Cerebellar nuclear complex (tissue), 1 donor: ENCODE measurements around the gene MTMR3.
"Not testable (repeated sequence)": the region's sequence is repeated elsewhere in the genome, so short reads cannot be mapped to it uniquely, and the experiment has no call there.

Experiments
- DNase-seq, 2 experiments: peaks; one replicate each; lab custom pipeline; 2025; lab: John Stamatoyannopoulos, UW

Gene MTMR3

DNA sequence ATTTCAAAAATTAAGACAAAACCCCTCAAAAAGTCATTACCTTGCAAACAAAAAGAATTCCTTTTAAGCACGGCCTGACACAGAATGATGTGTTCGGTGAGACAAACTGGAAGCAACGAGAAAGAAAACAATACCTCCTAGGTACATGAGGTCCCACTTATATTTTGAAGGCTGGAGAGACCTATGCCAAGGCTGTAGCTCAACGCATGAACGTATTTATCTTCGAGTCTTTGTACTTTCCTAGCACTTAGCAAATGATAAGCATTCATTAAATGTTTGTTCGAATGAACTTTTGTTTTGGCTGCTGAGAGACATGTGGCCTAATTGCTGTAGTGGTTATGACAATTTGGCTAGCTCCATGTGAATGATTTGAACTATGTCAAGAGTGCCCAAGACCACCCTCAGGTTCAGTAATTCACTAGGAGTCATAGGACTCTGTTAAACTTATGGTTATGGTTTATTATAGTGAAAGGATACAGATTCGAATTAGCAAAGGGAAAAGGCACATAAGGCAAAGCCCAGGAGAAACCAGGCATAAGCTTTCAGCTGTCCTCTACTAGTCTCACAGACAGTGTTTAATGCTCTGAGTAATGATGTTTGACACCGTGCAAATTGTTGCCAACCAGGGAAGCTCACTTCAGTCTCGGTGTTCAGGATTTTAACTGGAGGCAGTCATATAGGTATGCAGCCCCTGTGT lies 171.2 kb downstream of the MTMR3 start:
- DNase-seq = no peak

DNA sequence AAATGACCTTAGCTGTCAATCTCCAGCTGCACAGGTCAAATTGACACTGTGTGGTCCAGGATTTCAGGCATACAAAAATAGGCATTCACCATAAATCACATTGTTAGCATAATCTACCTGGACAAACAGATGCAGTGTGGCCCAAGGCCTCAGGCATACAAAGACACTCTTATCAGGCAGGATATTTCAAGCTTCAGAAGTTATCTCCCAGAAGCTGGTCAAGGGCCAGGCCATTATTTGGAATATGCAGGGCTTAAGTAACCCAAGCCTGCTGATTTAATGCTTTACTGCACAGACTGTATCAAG lies 171.7 kb downstream of the MTMR3 start:
- DNase-seq = no peak

DNA sequence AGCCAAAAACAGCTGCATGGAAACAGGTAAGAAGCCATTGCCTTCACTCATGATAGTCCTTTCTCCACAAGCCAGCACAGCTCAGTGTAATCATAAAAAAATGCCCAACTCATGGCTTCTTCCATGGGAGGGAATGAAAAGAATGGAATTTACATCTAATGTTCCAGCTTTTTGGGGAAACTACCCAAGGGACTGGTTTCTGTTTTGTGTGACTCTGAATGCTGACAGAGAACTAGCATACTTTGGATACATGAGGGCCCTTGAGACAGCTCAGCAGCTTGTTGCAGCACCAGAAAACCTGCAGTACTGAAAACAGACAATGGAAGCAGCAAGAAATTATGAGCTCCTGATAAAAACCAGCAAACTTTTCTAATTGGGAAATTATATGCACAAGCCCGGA lies 173.0 kb downstream of the MTMR3 start:
- no peak for DNase-seq

DNA sequence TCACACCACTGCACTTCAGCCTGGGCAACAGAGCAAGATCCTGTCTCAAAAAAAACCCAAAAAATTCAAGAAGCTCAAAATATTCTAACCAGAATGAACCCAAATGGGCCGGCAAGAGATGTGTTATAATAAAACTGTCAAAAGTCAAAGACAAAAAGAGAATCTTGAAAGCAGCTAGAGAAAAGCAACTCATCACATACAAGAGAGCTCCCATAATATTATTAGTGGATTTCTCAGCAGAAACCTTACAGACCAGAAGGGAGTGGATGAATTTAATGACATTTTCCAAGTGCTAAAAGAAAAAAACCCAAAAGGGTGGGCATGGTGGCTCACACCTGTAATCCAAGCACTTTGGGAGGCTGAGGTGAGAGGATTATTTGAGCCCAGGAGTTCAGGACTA lies 174.4 kb downstream of the MTMR3 start:
- no peak for DNase-seq

DNA sequence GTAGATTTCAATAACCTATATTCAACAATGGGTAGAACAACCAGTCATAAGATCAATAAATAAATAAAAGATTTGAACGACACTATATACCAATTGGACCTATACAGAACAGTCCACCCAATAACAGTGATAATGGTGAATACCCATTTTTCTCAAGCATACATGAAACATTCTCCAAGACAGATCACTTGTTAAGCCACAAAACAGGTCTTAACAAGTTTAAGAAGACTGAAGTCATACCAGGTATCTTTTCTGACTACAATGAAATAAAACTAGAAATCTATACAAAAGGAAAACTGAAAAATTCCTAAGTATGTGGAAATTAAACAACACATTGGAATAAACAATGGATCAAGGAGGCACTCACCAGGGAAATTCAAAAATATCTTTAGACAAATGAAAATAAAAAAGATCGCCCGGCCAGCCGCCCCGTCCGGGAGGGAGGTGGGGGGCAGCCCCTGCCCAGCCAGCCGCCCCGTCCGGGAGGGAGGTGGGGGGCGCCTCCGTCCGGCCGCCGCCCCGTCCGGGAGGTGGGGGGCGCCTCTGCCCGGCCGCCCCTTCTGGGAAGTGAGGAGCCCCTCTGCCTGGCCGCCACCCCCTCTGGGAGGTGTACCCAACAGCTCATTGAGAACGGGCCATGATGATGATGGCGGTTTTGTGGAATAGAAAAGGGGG lies 176.5 kb downstream of the MTMR3 start:
- DNase-seq = not testable (repeated sequence)

DNA sequence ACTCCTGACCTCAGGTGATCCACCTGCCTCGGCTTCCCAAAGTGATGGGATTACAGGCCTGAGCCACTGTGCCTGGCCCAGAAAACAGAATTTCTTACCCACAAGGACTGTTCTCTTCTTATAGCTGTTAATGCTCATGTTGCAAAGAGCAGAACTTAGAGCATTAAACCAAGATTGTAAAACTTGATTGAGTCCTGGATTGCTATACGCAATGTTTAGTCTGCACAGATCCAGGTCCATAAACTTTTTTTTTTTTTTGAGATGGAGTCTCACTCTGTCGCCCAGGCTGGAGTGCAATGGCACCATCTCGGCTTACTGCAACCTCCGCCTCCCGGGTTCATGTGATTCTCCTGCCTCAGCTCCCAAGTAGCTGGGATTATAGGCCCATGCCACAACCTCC lies 178.1 kb downstream of the MTMR3 start:
- not testable (repeated sequence) for DNase-seq

DNA sequence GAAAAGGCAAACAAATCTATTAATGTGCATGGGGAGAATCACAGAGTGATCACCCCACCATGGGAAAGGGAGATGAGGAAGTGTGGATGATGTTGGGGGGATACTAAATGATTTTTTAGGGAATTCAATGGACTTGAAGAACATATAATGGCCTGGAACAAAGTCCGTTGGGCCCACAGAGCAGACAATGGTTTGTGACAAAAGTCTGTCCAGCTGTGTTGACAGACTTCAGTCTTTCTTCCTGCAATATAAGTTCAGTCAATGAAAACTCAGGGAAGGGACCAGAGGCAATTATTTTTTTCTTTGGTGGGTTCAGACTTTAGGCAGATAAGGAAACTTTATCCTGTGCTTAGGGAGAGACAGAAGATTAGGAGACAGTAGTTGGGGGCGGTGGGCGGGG lies 179.3 kb downstream of the MTMR3 start:
- DNase-seq = no peak

DNA sequence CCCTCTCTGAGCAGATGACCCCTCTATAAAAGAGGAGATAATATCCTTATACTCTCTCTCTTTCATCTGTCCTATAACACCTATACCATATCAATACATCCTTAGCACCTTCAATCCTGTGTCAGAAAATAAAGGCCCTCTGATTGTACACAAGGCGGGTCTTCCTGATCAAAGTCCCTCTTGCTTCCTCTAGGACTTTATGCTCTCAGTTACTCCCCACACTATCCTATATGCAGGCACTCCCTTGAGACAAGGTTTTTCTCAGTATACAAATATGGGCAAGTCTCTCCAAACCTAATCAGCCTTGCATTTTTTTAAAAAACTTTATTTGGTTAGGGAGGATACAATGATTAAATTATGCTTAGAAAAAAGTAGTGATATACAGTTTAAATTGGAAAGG lies 180.0 kb downstream of the MTMR3 start:
- DNase-seq = no peak

DNA sequence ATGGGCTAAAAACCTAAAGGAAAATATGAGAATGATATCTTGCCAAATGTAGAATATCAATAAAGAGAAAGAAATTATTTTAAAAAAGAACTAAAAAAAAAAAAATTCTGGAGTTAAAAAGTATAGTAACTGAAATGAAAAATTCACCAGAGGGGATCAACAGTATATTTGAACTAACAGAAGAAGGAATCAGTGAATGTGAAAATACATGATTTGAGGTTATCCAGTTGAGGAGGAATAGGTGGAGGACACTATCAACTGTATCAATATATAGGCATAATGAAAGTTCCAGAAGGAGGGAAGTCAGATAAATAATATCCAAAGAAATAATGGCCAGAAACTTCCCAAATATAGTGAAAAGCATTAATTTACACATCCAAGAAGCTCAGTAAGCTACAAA lies 181.2 kb downstream of the MTMR3 start:
- no peak for DNase-seq

DNA sequence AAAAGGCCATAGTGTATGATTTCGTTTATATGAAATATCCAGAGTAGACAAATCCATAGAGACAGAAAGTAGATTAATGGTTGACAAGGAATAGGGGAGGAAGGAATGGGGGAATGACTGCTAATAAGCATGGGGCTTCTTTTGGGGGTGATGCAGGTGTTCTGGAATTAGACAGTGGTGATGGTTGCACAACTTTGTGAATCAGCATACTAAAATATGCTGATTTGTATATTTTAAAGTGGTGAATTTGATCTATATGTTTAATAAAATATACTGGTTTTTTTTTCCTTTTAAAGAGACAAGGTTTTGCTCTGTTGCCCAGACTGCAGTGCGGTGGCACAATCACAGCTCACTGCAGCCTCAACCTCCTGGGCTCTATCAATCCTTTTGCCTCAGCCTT lies 190.8 kb downstream of the MTMR3 start:
- DNase-seq = no peak

DNA sequence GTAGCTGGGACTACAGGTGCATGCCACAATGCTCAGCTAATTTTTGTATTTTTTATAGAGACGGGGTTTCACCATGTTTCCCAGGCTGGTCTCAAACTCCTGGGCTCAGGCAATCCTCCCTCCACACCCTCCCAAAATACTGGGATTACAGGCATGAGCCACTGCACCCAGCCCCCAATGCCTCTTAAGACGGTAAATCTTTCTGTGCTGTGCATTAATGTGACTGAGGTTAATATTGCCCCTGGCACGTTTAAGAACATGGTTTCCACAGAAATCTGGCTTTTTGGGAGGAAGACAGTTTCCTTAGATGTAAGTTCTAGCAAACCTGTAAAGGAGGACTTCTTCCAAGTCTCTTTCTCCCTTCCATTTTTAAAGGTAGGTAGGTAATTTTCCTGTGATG lies 191.2 kb downstream of the MTMR3 start:
- no peak for DNase-seq

DNA sequence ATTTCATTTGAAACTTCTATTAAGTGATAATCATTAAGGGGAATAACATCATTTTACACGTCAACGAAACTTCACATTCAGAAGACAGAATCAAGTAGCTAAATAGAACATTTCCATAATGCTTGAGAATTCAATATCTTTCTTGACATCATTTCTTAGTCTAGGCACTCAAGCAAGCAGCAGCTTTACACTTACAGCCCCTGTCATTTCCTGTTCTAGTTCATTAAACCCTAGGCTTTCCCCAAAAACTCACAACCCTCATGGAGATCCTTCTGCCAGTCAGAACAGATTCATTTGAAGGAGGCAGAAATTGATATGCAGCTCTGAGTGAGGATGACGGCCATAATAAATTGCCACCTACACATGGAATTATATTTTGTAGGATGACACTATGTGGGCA lies 192.0 kb downstream of the MTMR3 start:
- no peak for DNase-seq

DNA sequence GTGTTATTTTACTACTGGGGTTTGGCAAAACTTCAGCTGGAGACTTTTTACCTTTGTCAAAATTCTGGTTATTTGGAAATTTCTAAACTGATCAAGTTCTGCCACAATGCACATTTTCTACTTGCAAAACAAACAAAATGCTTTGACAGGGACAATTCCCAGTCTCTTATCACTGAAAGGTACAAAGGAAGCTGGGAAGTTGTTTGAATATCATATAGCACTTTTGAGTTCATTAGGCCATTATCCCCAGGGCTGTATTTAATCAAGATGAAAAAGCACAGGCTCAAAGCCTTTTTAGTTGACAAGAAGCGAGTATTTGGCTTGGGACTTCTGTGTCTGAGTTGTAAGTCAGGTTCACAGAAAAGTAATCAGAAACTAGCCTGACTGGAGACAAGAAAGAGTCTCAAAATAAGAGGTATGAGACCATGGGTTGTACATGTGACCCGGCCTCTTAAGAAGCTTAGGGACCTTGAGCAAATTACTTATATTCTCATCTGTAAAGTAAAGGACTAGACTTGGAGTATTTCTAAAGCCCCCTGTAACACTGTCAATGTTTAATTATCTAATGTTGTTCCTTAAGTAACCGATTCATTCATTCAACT lies 194.4 kb downstream of the MTMR3 start:
- no peak for DNase-seq

DNA sequence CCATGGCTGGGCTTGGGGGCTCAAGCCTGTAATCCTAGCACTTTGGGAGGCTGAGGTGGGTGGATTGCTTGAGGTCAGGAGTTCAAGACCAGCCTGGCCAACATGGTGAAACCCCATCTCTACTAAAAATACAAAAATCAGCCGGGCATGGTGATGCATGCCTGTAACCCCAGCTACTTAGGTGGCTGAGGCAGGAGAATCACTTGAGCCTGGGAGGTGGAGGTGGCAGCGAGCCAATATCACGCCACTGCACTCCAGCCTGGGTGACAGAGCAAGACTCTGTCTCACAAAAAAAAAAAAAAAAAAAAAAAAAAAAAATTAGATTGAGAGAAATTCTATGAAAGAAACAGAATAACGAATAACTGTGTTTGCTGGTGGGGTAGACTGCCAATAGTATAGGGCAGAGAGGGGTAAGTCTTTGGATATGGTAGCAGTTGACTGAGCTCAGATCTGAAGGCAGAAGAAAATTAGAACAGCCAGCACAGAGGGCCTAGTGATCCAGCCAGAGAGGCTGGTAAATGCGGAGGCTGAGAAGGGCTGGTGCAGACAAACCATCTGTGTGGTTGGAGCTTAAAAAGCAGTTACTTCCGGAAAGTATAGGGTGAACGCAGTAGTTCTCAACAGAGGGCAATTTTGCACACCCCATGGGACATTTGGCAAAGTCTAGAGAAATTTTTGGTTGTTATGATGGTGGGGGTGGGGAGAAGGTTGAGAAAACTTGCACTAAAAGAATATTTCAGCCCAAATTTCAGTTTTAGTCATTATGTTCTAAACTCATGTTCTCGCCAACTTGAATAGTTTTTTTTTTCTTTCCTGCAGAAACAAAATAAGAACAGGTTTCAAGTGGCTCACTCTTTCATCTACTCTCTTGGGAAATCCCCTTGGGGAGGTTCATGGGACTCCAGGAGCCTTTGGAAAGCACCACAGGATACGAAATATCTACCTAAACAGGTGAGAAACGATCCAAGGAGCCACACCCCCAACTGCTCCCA lies 195.6 kb downstream of the MTMR3 start:
- DNase-seq = no peak

DNA sequence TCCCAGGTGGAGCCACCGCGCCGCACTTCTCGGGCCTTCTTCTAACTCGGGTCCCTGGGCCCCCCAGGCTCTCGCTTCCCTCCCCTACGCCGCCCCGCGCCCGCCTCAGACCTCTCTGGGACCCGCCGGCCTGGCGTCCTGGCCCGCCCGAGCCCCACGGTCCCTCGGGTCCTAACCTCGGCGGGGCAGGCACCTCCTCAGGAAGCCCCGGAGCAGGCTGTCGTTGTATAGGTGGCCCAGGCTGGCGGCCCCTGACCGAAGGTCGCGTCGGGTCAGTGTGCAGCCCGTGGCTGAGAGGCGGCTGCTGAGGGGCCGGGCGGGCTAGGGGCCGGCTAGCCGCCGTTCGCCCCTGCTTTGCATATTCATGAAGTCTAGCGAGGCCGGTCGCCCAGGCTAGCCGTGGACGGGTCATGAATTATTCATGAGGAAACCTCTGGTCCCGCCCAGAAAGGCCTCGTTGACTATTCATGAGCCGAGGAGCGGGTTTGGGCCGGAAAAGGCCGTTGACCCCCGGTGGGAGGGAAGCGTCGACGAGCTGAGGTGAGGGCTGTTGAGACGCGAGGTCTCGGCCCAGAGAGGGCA lies 197.1 kb downstream of the MTMR3 start, which contains the start of gene HORMAD2:
HORMAD2 (plus strand) TSS at position 513 of the 582 bp plus-strand sequence. CDS start 13,489 bp downstream, outside the sequence.
- no peak for DNase-seq
